ENCODE data around the gene TCN2.

DNA sequence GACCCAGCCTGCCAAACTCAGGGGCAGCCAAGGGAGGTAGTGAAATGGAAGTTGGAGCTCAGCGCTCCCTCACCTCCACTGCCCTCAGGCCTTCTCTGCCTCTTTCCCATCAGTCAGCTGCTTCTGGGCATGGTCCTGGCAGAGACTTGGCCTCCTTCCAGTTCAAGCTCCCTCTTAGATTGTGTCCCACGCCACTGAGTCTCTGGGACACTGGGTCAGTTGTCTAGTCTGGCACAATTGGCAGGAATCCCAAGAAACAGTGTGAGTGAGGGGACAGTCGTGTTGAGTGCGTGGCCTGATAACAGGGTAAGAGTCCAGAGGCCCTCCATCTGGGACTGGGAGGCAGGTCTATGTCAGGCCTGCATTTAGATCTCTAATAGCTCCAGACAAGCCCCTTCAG lies 21.5 kb downstream of the TCN2 start:
- no peak for TF ChIP-seq CTCF (IDR thresholded peaks at IDR 0.05)
- TF ChIP-seq POLR2A (IDR thresholded peaks at IDR 0.05), result no peak
- TF ChIP-seq POLR2AphosphoS5 (IDR thresholded peaks at IDR 0.05), result no peak
